Retina (tissue), 1 donor: Measurements from ENCODE around the gene NBPF1.
"Not testable (repeated sequence)": the region's sequence is repeated elsewhere in the genome, so short reads cannot be mapped to it uniquely, and the experiment has no call there.

Source experiments
- DNase-seq: peaks from one replicate; pipeline ENCODE4 v3.0.0-alpha.2; 2016

The NBPF1 gene

DNA sequence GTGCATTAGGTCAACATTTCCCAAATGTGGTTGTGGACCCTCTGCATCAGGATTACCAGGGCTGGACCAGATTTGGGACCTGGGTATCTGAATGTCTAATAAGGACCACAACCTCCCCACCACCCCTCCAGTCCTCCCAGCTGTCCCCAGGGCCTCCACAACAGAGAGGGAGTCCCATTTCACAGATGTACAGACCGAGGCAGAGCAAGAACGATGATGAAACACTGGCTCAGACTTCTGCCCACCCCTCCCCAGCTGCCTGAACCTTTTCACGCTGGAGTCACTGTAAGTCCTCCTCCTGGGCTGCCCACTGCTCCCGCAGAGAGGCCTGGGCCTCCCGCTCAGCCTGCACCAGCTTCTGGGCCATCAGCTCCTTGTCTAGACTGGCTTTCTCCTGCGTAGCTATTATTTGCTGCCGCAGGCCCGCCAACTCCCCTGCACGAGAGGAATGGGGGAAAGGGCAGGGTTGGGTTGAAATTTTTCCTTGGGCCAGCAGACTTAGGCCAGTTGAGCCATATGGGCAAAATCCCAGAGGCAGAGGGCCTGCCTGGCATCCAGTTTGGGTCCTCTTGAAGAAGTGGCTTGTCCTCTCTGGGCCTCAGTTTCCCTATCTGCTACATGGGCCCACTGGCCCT, 8.4 kb upstream of the NBPF1 start:
- not testable (repeated sequence) for DNase-seq

DNA sequence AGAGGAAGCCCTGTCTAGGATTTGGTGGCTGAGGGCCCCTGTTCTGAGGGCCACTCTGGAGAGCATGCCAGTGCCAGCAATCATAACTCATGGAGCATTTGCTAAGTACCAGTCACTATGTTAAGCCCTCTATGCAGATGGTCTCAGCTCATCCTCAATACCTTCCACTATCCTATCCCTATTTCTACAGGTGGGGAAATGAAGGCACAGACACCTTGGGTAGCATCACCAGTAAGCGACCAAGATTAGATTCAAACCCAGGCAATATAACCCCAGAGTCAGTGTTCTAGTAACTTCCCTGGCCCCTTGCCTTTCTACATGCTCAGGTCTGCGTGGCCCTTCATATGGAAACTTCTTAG, 7.9 kb upstream of the NBPF1 start:
- DNase-seq, result no peak

DNA sequence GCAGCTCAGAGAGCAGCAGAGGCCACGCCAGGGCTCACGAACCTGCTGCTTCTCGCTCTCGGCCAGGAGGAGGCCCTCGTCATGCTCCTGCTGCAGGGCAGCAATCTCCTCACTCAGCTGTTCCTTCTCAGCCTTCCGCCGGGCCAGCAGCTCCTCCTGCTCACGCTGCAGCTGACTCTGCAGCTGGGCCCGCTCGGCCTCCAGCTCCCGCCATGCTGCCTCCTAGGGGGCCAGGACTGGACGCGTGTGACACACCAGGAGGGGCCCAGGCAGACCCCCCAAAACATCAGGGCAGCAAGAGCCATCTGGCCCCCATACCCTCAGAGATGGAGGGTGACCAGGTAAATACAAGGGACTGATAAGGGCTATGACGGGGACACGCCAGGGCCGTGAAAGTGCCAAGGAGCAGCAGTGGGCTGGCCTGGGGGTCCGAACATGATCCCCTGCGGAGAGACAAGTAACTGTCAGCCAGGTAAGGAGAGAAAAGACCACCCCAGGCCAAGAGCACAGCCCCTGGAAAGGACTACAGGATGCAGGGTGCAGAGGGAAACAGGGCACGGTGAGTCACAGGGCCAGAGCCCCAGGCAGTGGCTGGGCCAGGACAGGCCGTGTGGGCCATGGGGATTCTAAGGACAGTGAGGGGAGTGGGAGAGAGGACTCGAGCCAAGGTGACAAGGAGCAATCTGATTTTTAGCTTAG, 6.6 kb upstream of the NBPF1 start:
- not testable (repeated sequence) for DNase-seq

DNA sequence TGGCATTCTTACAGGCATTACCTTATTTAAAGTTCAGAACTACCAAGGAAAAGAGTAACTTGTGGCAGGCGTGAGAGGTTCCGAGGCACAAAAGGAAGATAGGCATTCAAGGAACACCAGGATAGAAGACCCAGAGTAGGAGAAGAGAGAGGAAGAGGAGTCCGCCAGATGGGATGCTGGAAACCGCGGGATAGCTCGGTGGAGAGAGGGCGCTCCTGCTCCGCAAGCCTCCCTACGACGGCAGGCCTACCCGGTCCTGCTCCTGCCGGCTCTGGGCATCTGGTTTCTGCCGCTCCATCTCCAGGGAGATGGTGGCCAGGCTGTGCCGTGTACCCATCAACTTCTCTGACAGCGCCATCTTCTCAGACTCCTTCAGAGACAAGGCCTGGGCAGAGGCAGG, 5.4 kb upstream of the NBPF1 start:
- DNase-seq, result peak; percentile 56

DNA sequence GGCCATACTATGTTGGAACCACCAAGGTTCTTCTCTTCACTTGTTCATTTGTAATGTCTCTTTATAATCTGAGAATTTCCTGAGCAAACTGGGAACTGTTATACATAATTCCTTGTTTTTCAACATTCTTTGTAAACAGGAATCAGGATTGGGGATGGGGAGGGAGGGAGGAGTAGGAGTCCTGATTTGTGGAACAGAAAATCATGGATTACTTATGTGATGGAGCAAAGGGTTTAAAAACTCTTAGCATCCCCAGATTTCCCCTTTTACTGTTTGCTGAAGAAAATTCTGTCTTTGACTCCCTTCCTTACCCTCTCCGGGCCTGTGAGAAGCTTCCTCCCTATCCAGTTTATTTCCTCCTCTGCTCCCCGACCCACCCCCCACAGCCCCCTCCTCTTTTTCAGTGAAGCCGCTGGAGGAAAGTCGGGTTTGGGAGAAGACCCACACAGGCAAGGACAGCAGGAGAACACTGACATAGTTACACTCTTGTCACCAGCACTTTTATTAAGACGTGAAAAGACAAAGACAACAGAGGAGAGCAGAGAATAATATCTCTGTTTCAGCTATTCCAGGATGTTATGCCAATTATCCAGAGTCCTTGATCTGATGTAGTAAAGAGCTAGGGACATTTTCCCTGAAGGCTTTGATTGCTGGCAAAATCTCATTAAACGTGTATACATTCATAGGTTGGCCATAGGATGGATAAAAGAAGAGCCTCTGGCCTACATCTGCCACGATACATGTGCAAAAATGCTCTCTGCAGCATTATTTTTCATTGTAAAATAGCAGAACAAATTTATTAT, 4.6 kb upstream of the NBPF1 start:
- DNase-seq, result no peak

DNA sequence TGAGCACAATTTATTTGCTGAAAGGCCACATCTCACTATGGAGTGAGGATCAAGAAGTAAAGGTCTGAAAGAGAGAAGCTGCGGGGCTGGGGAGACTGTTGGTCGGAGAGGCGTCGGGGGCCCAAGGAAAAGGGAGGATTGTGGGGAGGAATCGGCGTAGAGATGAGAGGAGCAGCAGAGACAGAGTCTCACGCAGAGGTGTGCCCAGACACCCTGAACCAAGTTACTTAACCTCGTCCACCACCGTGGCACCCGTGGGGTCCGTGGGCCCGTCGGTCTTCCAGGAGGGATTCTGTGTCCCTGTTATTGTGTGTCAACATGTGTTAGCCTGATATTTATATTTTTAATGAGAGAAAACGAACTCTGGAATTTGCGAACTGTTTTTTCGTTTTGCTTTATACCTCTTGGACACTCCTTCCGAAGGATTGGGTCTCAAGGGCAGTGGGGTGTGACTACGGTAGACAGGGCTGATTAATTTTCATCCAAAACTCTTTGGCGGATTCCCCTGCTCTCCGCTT, 3.8 kb upstream of the NBPF1 start:
- no peak for DNase-seq

DNA sequence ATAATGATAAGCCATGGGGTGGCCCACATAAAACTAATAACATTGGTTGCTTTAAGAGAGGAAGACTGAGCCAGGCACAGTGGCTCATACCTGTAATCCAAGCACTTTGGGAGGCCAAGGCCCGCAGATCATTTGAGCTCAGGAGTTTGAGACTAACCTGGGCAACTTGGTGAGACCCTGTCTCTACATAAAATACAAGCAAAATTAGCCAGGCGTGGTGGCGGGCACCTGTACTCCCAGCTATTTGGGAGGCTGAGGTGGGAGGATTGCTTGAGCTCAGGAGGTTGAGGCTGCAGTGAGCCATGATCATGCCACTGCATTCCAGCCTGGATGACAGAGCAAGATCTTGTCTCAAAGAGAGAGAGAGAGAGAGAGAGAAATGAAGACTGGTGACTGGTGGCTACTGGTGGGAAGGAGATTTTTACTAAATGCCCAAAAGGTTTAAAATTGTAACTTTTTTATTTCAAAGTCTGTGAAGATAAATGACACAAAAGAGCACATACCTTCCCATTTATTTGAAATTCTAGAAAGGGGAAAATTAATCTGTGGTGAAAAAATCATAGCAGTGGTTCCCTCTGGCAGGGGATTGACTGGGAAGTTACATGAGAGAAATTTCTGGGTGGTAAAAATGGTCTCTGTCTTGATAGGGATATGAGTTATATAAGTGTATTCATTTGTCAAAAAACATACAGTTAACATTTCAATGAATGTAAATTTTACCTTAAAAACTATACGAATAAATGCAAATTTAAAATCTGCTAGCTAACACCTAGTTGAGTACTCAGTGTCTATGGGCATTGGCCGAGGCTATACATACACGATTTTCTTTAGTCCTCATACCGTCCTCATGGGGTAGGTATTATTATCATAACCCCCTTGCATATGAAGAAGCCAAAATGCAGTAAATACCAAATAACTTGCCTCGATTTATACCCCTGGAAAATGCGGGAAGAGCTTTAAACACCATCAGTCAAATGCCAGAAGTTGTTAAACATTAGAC, 2.2 kb upstream of the NBPF1 start:
- DNase-seq, result no peak

DNA sequence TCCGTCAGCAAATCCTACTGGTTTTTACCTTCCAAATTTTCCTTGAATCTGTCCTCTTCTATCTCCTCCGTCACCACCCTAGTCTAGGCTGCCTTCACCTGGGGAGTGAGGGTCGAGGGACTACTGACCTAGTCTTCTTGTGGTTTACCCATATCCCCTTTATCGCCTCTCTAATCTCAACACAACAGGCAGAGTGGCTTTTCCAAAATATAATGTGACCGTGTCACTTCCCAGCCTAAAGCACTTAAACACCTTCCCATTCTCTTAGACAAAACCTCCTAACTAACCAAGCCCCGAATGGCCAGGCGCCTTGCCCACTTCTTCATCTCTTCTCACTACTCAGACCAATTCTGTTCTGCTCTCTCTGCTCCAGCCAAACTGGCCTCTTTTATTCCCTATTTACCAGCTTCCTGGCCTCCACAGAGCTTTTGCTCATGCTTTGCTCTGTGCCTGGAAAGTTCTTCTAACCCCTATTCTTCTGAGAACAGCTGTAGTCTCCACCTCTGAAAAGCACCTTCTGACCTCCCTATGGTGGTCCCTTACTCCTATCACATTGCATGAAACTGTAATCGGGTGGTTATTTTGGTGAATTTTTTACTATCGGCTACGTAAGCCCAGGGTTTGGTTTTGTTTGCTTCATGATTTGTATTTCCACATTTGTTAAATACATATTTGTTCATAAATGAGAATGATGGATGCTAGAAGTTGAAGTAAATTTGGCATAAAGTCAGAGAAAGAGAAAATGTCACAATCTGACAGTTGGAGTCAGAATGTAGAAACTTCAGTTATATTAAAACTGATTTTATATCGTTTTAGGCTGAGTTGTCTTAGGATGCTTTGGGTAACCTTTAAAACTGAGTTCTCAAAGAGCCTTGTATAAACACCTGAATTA, 1.2 kb upstream of the NBPF1 start:
- DNase-seq, result no peak

DNA sequence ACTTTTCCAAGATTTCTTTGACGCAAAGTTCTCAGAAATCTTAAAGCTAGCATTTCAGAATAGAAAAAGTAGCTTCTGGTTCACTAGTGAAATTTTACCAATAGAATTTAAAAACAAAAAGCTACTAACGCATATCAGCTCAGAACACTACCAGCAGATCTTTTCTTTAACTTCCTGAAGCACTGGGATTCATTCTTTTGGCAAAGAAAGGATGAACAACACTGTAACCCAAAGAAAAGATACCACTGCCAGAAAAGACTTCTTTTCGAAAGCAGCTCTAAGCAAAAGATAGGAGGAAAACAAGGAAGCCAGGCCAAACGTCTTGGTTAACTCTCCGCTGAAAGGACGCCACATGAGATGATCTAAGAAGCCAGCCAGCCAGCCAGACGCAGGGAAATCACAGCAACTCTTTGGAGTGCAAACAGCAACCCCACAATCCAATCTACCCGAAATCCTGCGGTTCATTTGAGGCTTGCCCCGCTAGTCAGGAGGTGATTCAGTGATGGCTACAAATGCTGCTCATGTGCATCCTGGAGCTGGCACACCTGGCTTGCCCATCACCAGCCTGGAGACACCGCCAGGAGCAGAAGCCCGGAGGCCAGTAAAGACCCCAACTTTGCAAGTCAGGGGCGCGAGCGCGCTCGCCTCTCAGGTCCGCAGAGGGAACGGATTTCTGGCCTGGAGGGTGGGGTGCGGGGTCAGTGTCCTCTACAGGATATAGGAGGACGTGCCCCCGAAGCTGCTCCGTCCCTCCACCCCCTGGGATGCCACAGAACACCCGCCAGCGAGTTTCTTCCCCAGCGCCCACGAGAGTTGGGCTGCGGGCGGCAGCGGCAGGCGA, 812 bp downstream of the NBPF1 start:
- peak; percentile 91 for DNase-seq

DNA sequence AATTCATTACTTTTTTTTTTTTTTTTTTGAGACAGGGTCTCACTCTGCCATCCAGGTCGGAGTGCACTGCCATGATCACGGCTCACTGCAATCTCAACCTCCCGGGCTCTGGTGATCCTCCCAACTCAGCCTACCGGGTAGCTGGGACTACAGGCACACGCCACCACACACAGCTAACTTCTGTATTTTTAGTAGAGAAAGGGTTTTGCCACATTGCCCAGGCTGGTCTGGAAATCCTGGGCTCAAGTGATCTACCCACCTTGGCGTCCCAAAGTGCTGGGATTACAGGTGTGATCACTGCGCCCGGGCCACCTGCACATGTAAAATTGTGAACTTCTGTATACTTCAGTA, 1.4 kb downstream of the NBPF1 start:
- not testable (repeated sequence) for DNase-seq

DNA sequence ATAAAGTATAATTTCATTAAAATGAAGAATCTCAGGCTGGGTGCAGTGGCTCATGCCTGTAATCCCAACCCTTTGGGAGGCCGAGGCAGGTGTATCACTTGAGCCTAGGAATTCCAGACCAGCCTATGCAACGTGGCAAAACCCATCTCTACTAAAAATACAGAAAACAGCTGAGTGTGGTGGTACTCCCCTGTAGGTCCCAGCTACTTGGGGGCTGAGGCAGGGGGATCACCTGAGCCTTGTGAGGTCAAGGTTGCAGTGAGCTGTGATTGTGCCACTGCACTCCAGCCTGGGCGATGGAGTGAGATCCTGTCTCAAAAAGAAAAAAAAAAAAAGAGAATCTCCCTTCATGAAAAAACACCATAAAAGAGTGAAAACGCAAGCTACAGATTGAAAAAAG, 2.2 kb downstream of the NBPF1 start:
- DNase-seq, result not testable (repeated sequence)

DNA sequence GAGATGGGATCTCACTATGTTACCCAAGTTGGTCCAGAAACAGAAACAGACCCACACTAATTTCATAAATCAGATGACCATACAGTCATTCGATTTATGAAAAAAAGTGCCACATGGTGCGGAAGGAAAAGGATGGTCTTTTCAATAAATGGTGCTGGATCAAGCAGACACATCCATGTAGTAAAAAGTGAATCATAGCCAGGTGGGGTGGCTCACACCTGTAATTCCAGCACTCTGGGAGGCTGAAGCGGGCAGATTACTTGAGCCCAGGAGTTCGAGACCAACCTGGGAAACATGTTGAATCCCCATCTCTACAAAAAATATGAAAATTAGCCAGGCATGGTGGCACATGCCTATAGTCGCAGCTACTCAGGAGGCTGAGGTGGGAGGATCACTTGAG, 2.8 kb downstream of the NBPF1 start:
- DNase-seq, result not testable (repeated sequence)

DNA sequence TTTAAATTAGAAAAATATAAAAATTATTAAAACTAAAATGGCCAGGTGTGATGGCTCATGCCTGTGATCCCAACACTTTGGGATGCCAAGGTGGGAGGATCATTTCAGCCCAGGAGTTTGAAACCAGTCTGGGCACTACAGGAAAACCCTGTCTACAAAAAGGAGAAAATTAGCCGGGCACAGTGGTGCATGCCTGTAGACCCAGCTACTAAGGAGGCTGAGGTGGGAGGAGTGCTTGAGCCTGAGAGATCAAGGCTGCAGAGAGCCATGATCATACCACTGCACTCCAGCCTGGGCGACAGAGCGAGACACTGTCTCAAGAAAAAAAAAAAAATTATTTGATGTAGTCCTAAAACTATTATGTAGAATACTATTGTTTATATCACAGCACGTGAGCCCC, 3.6 kb downstream of the NBPF1 start:
- not testable (repeated sequence) for DNase-seq

DNA sequence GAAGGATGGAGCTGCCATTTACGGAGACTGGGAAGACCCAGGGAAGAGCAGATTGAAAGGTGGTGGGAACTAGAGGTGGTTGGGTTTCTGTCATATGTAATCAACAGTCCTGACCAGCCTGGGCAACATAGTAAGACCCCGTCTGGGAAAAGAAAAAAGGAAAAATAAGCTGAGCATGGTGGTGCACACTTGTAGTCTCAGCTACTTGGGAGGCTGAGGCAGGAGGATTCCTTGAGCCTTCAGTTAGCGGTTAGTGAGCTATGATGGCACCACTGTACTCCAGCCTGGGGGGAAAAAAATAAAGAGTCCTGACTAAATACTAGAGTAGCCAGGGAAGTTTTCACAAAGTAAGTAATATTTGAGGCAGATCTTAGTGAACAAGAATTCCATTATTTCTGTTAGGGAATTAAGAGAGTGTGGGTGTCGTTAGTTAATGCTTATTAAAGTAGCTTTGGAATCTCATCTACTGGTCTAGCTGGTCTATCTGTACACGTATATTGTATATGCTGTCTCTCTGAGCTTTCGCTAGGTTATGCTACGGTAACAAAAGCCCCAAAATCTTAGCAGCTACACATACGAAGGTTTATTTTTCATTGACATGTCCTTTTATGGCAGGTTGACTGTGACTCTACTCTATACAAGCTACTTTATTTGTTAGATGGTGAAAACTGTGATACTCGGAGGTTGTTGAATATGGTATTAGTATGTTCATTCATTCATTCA, 4.4 kb downstream of the NBPF1 start:
- no peak for DNase-seq

DNA sequence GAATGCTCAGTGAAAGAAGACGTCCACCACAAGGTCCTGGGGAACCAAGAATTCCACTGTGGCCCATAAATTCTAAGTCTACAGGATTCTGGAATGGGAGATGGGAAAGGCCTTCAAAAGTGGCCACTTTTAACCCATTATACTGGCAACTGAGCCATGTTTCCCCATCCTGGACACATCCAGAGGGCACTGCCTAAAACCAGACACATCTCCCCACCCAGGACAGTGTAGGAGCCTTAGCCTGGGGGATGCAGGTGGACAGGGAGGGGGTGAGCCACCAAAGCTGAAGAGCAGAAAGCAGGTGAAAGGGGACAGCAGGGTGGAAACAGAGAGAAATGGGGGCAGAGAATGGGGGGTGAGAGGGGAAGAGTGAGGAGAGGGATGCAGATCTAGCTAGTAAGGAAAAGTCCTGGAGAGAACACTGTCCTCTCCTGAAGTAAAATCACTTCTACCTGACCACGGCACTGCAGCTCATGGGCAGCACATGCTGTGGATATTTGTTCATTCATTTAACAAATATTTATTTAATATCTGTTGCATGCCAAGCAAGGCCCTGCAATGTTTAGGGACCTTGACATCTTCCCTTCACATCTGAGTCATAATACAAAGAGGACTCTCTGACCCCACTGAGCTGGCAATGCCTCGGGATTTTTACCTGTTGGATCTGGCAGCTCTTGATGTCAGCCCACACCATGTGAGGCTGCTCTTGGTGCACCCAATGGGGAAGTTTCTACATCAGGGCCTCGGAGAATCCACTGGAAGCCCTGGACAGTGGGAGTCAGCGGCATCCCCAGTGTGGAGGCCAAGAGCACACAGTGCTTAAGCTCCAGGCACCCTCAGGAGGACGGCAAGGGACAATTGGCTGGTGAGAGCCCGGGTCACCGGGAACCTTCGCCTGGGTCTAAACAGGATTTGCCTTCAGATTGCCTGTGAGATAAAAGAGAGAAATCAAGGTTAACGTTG, 5.2 kb downstream of the NBPF1 start:
- not testable (repeated sequence) for DNase-seq

DNA sequence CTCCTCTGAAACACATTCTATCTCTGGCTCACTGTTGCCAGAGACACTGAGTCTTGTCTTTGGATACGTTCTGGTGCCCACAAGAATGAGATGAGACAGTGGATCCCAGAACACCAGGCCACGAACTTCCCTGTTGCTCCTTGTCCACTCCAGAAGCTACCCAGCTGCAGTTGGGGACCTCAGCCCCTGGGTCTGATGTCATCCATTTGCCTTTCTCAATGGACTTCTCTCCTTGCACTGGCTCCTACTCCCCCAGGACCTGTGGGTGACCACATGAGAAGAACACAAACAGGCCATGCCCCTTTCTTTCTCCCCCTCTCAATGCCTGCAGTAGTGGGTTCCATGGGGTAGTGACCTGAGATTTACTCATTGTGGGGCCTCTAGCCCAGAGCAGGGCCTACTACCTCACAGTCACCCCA, 5.9 kb downstream of the NBPF1 start:
- no peak for DNase-seq

DNA sequence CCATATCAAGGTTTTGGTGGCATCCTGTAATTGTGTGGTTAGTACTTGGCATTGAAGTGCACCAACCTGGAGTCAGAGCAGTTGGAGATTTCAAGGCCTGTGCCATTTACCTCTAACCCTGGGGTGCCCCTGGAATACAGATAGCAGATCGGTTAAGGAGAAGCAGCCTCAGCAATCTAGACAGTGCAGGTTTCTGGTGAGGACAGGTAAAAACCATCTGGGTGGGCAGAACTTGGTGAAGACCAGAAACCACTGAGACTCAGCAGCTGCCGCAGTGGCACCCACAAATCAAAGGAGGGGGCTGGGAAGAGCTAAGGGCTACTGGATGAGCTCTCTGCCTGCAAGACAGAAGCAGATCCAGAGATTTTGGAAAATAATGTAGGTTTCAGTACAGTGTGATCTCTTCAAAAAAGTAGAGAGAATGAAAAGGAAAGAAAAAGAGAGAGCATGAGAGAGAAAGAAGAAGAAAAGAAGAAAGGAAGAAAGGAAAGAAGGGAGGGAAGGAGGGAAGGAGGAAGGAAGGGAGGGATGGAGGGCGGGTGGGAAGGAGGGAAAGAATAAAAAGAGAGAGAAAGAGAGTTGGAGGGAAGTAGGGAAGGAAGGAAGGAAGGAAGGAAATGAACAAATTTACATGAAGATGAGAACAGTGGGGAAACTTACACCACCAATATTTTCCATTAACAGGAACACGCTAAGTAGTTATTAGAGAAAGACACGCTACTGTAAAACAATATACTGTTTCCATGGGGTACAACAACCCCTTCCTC, 6.5 kb downstream of the NBPF1 start:
- not testable (repeated sequence) for DNase-seq
